ENCODE results near the gene EML5.

EML5 gene

GRCh38 chr14:88625671-88626070 lies 167.1 kb downstream of the EML5 start:
- Histone ChIP-seq H3K36me3 (replicated peaks; ENCODE audit: low read depth, low read length) (peaks cover 3% of the 10 kb centered on the region), H4K20me1 (ENCODE audit: insufficient read depth, low read length) (no peaks in the 10 kb centered on the region), H3K9ac (ENCODE audit: low read length) (no peak overlapping the region), H3K79me2 (ENCODE audit: low read length) (no peaks in the 10 kb centered on the region), H3K9me3 (ENCODE audit: insufficient read depth, low read length) (no peaks in the 10 kb centered on the region), H3K4me1 (ENCODE audit: low read length) (no peaks in the 10 kb centered on the region), H3K4me3 (ENCODE audit: low read length) (no peak overlapping the region), H3K27me3 (ENCODE audit: low read depth, low read length) (no peaks in the 10 kb centered on the region), H2AFZ (ENCODE audit: low read depth, low read length) (no peak overlapping the region), H3K27ac (ENCODE audit: low read length) (no peak overlapping the region), H3K4me2 (ENCODE audit: low read length) (no peak overlapping the region)
- no peak for TF ChIP-seq EZH2phosphoT487 (IDR thresholded peaks at IDR 0.05; ENCODE audit: low read depth)
- no peak for TF ChIP-seq CTCF (IDR thresholded peaks at IDR 0.05; ENCODE audit: low read depth, low read length)

GRCh38 chr14:88621100-88621499 lies 171.7 kb downstream of the EML5 start:
- H3K4me2 ChIP-seq (ENCODE audit: low read length) = no peak overlapping the region
- TF ChIP-seq CTCF (IDR thresholded peaks at IDR 0.05; ENCODE audit: low read depth, low read length) (no peak), EZH2phosphoT487 (IDR thresholded peaks at IDR 0.05; ENCODE audit: low read depth) (no peak)

GRCh38 chr14:88618476-88618875 lies 174.3 kb downstream of the EML5 start:
- H3K4me3 ChIP-seq (ENCODE audit: low read length) = no peak overlapping the region
- H2AFZ ChIP-seq (ENCODE audit: low read depth, low read length) = no peak overlapping the region
- 0 out of 2 replicates have a peak, but pooled peaks cover 3% of the 10 kb centered on the region for H4K20me1 ChIP-seq (ENCODE audit: insufficient read depth, low read length)
- no peak for TF ChIP-seq EZH2phosphoT487 (IDR thresholded peaks at IDR 0.05; ENCODE audit: low read depth)
- no peak for TF ChIP-seq CTCF (IDR thresholded peaks at IDR 0.05; ENCODE audit: low read depth, low read length)
- peaks cover 6% of the 10 kb centered on the region for H3K4me1 ChIP-seq (ENCODE audit: low read length)
- no peaks in the 10 kb centered on the region for H3K27me3 ChIP-seq (ENCODE audit: low read depth, low read length)
- H3K79me2 ChIP-seq (ENCODE audit: low read length) = no peaks in the 10 kb centered on the region
- no peak overlapping the region for H3K9ac ChIP-seq (ENCODE audit: low read length)
- no peaks in the 10 kb centered on the region for H3K9me3 ChIP-seq (ENCODE audit: insufficient read depth, low read length)
- no peak overlapping the region for H3K4me2 ChIP-seq (ENCODE audit: low read length)
- H3K27ac ChIP-seq (ENCODE audit: low read length) = no peak overlapping the region
- H3K36me3 ChIP-seq (replicated peaks; ENCODE audit: low read depth, low read length) = peaks cover 23% of the 10 kb centered on the region

More at GRCh38 chr14:88621100-88621499, 171.7 kb downstream of the EML5 start:
- Histone ChIP-seq H3K27ac (ENCODE audit: low read length) (no peak overlapping the region), H3K4me1 (ENCODE audit: low read length) (no peaks in the 10 kb centered on the region), H3K36me3 (replicated peaks; ENCODE audit: low read depth, low read length) (peaks cover 7% of the 10 kb centered on the region), H3K27me3 (ENCODE audit: low read depth, low read length) (no peaks in the 10 kb centered on the region), H3K9me3 (ENCODE audit: insufficient read depth, low read length) (no peaks in the 10 kb centered on the region), H3K79me2 (ENCODE audit: low read length) (no peaks in the 10 kb centered on the region), H3K4me3 (ENCODE audit: low read length) (no peak overlapping the region), H2AFZ (ENCODE audit: low read depth, low read length) (no peak overlapping the region), H4K20me1 (ENCODE audit: insufficient read depth, low read length) (no peaks in the 10 kb centered on the region), H3K9ac (ENCODE audit: low read length) (no peak overlapping the region)

- TF ChIP-seq EZH2phosphoT487 (IDR thresholded peaks at IDR 0.05; ENCODE audit: low read depth) (no peak), CTCF (IDR thresholded peaks at IDR 0.05; ENCODE audit: low read depth, low read length) (no peak)
- no peak overlapping the region for H3K27ac ChIP-seq (ENCODE audit: low read length)
Observed at GRCh38 chr14:88617479-88617878, 175.3 kb downstream of the EML5 start.

More at GRCh38 chr14:88617479-88617878, 175.3 kb downstream of the EML5 start:
- no peak overlapping the region for H2AFZ ChIP-seq (ENCODE audit: low read depth, low read length)
- no peaks in the 10 kb centered on the region for H3K9me3 ChIP-seq (ENCODE audit: insufficient read depth, low read length)
- H3K4me1 ChIP-seq (ENCODE audit: low read length) = peaks cover 13% of the 10 kb centered on the region
- H3K79me2 ChIP-seq (ENCODE audit: low read length) = no peaks in the 10 kb centered on the region
- no peak overlapping the region for H3K9ac ChIP-seq (ENCODE audit: low read length)
- H3K27me3 ChIP-seq (ENCODE audit: low read depth, low read length) = no peaks in the 10 kb centered on the region
- peaks cover 31% of the 10 kb centered on the region for H3K36me3 ChIP-seq (replicated peaks; ENCODE audit: low read depth, low read length)
- H3K4me3 ChIP-seq (ENCODE audit: low read length) = no peak overlapping the region
- H3K4me2 ChIP-seq (ENCODE audit: low read length) = no peak overlapping the region
- 0 out of 2 replicates have a peak, but pooled peaks cover 3% of the 10 kb centered on the region for H4K20me1 ChIP-seq (ENCODE audit: insufficient read depth, low read length)

All from OCI-LY3 (cell line).